Colon (tissue), 2 donors: ENCODE data around the gene PRKAG1.
"Not testable (repeated sequence)": the region's sequence is repeated elsewhere in the genome, so short reads cannot be mapped to it uniquely, and the experiment has no call there.

Experiments used
- FAIRE-seq: peaks from 2 replicates; lab custom pipeline; 2012; peaks lifted over from hg19 to GRCh38; lab: Jason Lieb, UNC
- donor health status: control.
- donor health status: control.

The PRKAG1 gene

GRCh38 chr12:49018261-49019119 is at the start of gene PRKAG1:
Gene PRKAG1 (minus strand): TSS chr12:49018776. CDS start chr12:49018740, 36 bp downstream.
- no peak for FAIRE-seq

- FAIRE-seq = no peak
Observed at GRCh38 chr12:49066120-49066519, 47.5 kb upstream of the PRKAG1 start.

DNA sequence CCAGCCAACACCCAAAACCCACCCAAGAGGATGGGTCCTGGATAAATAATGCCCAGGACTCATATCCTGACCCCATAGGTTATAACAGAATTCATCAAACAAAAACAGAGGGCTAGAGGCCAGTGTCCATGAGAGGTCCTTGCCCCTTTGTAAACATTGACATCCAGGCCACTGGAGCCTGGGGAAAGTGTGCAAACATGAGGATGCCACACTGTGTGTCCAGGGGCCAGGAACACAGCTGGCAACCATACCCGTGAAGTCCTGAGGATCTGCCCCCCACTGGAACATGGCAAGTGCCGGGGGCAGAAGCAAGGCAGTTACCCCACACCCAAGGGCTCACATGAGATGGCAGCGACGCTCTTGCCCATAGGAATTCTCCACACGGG is 46.2 kb upstream of the PRKAG1 start:
- FAIRE-seq = no peak

DNA sequence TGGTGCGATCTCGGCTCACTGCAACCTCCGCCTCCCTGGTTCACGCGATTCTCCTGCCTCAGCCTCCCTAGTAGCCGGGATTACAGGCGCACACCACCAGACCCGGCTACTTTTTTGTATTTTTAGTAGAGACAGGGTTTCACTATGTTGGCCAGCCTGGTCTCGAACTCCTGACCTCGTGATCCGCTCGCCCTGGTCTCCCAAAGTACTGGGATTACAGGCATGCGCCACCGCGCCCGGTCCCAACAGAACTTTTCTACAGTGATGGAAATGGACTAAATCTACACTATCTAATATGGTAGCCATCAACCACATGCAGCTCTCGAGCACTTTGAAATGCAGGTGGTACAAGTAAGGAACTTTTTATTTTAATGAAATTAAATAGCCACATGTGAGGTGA is 43.3 kb upstream of the PRKAG1 start:
- FAIRE-seq = not testable (repeated sequence)

GRCh38 chr12:49061157-49061650 is 42.6 kb upstream of the PRKAG1 start:
- no peak for FAIRE-seq

- FAIRE-seq = no peak
Observed at GRCh38 chr12:49060237-49061156, 41.9 kb upstream of the PRKAG1 start, which contains the start of gene KMT2D. Gene KMT2D (minus strand): TSS chr12:49060794. CDS start chr12:49055324, 5,470 bp downstream.

- FAIRE-seq = no peak
Observed at GRCh38 chr12:49059299-49060171, 41.0 kb upstream of the PRKAG1 start.

GRCh38 chr12:49059045-49059298 is 40.4 kb upstream of the PRKAG1 start:
- FAIRE-seq = no peak

DNA sequence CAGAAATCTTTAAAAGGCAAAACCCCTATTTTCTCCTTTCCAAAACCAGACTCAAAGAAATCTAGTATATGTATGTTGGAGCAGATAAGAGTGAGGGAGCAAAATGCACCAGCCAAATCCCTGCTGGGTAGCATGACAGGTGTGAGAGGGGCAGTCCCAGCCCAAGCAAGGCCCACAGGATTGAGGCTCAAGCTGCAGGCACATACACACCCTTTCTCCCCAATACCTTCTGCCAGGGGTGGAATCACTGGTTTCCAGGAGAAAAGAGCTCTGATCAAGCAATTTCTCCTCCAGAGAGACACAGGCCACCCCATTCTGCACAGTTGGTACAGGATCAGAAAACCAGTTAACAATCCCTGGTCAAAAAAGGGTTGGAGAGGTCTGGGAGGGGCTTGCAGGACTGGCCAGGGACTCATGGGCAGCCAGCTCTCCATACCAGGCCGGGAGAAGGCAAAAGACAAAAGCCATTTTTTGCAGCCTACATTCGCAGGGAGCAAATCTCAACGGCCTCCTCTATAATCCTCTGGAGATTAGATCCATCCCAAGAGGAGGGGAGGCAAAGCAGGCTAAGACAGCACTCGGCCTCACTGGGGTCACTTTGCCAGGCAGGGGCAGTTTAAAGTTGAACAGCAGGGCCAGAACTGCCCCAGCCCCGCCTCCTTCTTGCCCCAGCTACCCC is 39.9 kb upstream of the PRKAG1 start:
- no peak for FAIRE-seq

DNA sequence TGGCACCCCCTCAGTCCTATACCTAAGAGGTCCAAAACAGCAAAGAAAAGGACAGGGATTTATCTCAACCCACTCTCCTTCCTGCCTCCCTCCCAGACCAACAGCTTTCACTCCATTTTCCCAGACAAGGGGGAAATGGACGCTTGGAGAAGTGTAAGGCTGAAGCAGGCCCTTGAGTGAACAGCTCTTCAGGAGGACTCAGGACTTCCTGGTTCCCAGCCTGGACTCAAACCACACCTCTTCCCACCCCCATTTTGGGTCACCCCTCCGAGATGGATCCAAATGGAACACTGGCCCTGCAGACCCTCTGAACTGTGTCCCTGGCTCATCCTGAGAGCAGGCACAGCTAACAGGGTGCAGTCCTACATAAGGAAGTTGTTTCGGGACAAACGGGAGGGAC is 39.3 kb upstream of the PRKAG1 start:
- FAIRE-seq = no peak

DNA sequence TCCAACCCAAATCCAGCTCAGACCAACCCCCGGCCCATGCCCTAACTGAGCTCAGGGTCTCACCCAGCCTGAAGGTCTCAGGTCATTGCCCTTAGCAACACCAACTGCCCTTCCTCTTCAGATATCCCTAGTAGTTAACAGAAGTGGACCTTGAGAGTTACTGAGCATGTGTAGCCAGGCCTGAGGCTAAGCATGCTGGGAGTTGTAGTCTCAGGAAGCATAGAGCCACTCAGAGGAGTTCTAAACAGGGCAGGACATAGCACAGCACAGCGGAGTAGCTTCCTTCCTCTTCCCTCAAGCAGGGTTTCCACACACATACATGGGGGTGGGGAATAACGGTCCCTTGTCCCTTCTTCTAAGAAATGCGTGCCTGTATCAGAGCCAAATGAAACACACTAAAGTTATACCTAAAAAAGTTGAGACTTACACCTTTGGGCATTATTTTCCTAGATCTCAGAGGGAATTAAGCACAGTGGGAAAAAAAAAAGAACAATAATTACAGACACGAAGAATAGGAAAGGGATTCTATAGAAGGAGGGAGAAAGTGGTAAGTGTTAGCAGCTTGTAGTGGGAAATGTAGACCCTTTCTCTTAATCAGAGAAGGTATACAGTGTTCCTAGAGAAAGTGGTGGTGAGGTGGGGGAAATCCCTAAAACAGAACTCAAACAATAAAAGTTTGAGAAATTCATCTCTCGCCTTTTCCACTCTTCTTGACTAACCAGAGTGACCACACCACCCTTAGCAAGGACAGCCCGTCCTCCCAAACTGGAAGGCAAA is 37.6 kb upstream of the PRKAG1 start:
- FAIRE-seq = no peak

- no peak for FAIRE-seq
Observed at GRCh38 chr12:49055092-49055491, 36.5 kb upstream of the PRKAG1 start.

- FAIRE-seq = no peak
Observed at GRCh38 chr12:49054524-49054923, 35.9 kb upstream of the PRKAG1 start.

GRCh38 chr12:49054096-49054495 is 35.5 kb upstream of the PRKAG1 start:
- FAIRE-seq = no peak

GRCh38 chr12:49052451-49053208 is 34.1 kb upstream of the PRKAG1 start:
- no peak for FAIRE-seq

DNA sequence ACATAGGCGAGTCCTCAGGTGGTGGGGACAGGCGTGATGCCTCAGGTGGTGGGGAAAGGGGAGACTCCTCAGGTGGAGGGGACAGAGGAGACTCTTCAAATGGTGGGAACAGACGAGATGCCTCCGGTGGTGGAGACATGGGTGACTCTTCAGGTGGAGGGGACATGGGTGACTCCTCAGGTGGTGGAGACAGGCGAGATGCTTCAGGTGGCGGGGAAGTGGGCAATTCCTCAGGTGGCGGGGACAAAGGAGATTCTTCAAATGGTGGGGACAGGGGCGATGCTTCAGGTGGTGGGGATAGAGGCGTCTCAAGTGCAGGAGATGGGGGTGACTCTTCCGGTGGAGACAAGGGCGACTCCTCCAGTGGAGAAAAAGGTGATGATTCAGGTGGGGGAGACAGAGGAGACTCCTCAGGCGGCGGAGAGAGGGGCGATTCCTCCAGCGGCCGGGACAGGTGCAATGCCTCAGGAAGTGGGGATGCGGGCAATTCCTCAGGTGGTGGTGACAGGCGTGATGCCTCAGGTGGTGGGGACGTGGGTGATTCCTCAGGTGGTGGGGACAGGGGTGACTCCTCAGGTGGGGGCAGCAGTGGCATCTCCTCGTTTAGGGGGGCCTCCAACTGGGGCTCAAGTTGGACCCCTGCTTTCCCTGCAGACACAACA is 33.3 kb upstream of the PRKAG1 start:
- FAIRE-seq = no peak

- FAIRE-seq = no peak
Observed at GRCh38 chr12:49051373-49051764, 32.8 kb upstream of the PRKAG1 start.

DNA sequence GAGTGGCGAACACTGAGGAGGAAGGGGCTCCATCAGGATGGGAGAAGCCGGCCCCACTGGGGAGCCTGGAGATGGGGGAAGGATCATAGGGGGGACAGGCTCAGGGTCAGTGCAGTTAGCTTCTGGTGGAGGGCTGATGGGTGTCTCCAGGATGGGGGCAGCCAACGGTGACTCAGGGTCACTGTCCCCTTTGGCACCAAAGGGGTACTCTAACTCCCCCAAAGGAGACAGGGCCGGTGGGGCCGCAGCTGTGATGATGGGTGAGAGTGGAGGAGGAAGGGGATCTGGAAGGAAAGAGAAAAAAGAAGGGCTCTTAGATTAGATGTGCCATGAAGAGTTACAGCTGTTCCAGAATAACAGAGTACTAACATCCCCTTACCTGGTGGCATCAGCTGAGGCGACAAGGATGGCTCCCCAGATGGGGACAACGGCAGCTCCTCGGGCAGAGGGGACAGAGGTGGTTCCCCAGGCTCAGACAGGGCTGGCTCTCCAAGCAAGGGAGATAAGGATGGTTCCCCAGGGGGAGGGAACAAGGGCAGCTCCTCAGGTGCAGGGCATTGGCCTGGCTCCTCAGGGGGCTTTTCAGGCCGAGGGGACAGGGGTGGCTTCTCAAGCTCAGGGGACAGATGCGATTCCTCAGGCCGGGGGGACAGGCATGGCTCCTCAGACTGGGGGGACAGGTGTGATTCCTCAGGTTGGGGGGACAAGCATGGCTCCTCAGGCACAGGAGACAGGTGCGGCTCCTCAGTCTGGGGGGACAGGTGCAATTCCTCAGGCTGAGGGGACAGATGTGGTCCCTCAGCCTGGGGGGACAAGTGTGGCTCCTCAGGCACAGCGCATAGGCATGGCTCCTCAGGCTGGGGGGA is 32.2 kb upstream of the PRKAG1 start:
- FAIRE-seq = no peak
